ENCODE results near the gene SLC66A1. TPM values are rescaled to one million over a fixed set of nuclear protein-coding genes. Genes with fewer than 3 reads are reported as not detected.

The SLC66A1 gene, protein sequence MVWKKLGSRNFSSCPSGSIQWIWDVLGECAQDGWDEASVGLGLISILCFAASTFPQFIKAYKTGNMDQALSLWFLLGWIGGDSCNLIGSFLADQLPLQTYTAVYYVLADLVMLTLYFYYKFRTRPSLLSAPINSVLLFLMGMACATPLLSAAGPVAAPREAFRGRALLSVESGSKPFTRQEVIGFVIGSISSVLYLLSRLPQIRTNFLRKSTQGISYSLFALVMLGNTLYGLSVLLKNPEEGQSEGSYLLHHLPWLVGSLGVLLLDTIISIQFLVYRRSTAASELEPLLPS
- total RNA-seq = 13.7 and 14.0 TPM in 2 replicates

DNA sequence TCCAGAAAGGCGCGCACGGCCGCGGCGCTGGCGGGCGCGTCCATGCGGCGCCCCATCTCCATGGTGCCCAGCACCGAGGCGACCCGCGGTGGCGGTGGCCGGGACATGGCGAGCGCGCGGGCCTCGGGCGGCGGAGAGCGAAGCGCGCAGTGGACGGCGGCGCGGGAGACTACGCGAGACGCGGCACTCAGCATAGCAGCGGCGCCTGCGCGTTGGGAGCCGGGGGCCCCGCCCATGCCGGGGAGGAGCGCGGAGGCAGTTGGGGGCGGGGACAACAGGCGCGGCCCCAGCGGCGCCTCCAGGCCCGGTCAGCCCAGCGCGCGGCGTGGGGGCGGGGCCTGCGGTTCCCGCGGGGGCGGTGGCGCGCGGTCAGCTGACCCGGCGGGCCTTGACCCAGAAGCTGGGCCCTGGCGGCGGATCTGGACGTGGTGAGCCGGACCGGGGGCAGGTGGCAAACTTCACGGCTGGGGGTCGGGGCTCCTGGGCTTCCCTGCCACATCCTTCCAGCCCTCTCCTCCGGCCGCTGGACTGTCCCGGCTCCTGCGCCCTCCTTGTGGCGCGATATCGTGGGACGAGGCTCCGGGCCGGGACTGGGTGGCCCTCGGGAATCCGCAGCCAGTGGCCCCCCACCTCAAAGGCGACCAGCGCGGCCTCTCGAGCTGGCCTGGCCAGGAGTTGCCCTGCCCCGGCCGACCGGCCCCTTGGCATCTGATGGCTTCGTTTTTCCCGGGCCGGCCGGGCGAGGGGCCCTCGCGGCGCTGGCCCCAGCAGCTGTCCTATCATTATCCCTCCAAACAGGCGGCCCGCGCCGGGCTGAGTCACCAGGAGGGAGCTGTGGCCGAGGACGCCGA, at the start of gene SLC66A1, which contains the start of gene AKR7A2:
SLC66A1 (plus strand) TSS at position 396 of the 851 bp plus-strand sequence. CDS start 5,352 bp downstream, outside the sequence.
AKR7A2 (minus strand) TSS at position 214 of the 851 bp plus-strand sequence; CDS start at position 194, 20 bp downstream.

DNA sequence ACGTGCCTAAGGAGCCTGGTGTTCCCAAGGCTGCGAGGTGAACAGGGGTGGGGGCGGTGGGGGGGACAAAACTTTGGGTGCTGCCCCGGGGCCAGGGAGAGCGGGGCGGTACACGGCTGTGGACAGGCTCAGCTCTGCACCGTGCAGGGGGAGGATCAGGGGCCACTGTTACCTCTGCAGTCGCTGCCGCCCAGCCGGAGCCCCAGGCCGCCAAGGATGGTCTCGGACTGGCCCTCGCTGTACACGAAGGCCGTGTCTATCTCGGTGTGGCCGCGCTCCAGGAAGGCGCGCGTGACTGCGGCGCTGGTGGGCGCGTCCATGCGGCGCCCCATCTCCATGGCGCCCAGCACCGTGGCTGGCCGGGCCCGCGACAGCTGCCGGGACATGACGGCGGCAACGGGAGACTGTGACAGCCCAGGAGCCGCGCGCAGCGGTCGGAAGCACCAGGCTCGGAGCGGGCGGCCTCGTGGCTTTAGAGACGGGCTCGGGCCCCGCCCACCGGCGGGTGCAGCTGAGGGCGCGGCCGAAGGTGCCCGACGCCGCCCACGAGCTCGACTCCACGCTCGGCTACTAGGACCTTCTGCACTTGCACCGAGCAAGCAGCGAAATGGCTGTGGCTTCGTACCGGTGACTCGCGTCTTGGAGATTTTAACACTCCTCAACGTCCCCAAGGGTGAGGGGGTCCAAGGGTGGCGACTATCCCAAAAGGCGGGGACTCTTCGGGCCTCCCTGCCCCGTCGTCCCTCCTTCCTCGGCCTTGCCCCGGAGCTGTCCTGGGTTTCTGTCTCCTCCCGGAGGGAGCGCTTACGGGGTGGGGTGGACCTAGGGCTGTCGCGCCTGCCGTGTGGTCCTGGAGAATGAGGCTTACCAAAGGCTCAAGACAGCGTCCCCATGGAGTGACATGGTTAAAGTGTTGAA, 23.5 kb upstream of the SLC66A1 start, which contains the start of gene AKR7A3:
AKR7A3 (minus strand) TSS at position 447 of the 918 bp plus-strand sequence; CDS start at position 386, 61 bp downstream.

Small RNA genes lying within 50 kb of the gene (small RNA-seq; reads per million reads assigned to genes)
- gene RNU6-1099P = not detected

Other genes with a start within 250 kb of the SLC66A1 start
- gene UBR4, start 102.1 kb upstream of the SLC66A1 start, total RNA-seq = 163 and 178 TPM in 2 replicates
- 72.2 and 74.5 TPM in 2 replicates for gene EMC1, start 60.8 kb upstream of the SLC66A1 start, total RNA-seq
- gene MRTO4, start 60.5 kb upstream of the SLC66A1 start, total RNA-seq = 45.2 and 48.1 TPM in 2 replicates
- gene AKR7A3, start 23.6 kb upstream of the SLC66A1 start, total RNA-seq = 0.40 and 0.43 TPM in 2 replicates
- gene AKR7A2, start 182 bp upstream of the SLC66A1 start, total RNA-seq = 41.1 and 47.9 TPM in 2 replicates
- gene CAPZB, start 173.2 kb downstream of the SLC66A1 start, total RNA-seq = 151 and 181 TPM in 2 replicates

All from thoracic aorta endothelial cell (primary cell).